PC-9 (cell line): ENCODE results near the gene DNAJB8. TPM values are rescaled to one million over a fixed set of nuclear protein-coding genes. Genes with fewer than 3 reads are reported as not detected.

Experiments used
- BruUV-seq: library from RNA; stranded (reverse); fragments of 400-500 nt; replicated peaks from 2 replicates; lab custom pipeline; 2021; lab: Mats Ljungman, UMichigan
- CTCF ChIA-PET: fragments of 300-600 bp; sonication (Branson Sonifier 250); formaldehyde crosslinking; loops from one replicate; lab custom pipeline; 2022; ENCODE audit warnings: antibody characterized with exemption; lab: Charles Lee
- POLR2A ChIA-PET: fragments of 300-600 bp; sonication (Branson Sonifier 250); formaldehyde crosslinking; loops from one replicate; lab custom pipeline; 2022; ENCODE audit warnings: antibody characterized with exemption; ENCODE audit not compliant: unreplicated experiment; lab: Charles Lee
- DNase-seq, 2 experiments: peaks; one replicate each; pipeline versions ENCODE4 v3.0.0 to v3.0.0-alpha.2; 2015 to 2022; ENCODE audit warnings: mixed read lengths in 1 of 2
- H2AFZ ChIP-seq: fragments of 200-600 bp; sonication (generic); 2 replicates; pipeline ENCODE4 v1.8.1; 2017; ENCODE audit warnings: antibody characterized with exemption
- H3F3A ChIP-seq: fragments of 200-600 bp; sonication (generic); 2 replicates; pipeline ENCODE4 v1.8.1; 2017; ENCODE audit warnings: antibody characterized with exemption, mild to moderate bottlenecking, low read depth; ENCODE audit not compliant: insufficient read depth
- H3K27ac ChIP-seq: fragments of 200-600 bp; sonication (generic); 2 replicates; pipeline ENCODE4 v1.6.1; 2016; ENCODE audit warnings: mixed run types
- H3K27me3 ChIP-seq: fragments of 200-600 bp; sonication (generic); 2 replicates; pipeline ENCODE4 v1.6.1; 2016; ENCODE audit warnings: low read depth, mixed run types; ENCODE audit not compliant: insufficient read depth
- H3K36me3 ChIP-seq: fragments of 200-600 bp; sonication (generic); 2 replicates; pipeline ENCODE4 v1.6.1; 2016; ENCODE audit warnings: low read depth, mixed run types
- H3K4me1 ChIP-seq: fragments of 200-600 bp; sonication (generic); replicated peaks from 2 replicates; pipeline ENCODE4 v1.6.1; 2016; ENCODE audit warnings: mixed run types; ENCODE audit not compliant: insufficient read depth
- H3K4me2 ChIP-seq: fragments of 200-600 bp; sonication (generic); 2 replicates; pipeline ENCODE4 v1.6.1; 2017; ENCODE audit warnings: mixed run types
- H3K4me3 ChIP-seq: fragments of 200-600 bp; sonication (generic); 2 replicates; pipeline ENCODE4 v1.6.1; 2016; ENCODE audit warnings: mixed run types
- H3K79me2 ChIP-seq: fragments of 200-600 bp; sonication (generic); 2 replicates; pipeline ENCODE4 v1.6.1; 2017; ENCODE audit warnings: low read depth, mixed run types
- H3K9me2 ChIP-seq: fragments of 200-600 bp; sonication (generic); 2 replicates; pipeline ENCODE4 v1.8.1; 2017; ENCODE audit warnings: mild to moderate bottlenecking; ENCODE audit not compliant: insufficient read depth
- H3K9me3 ChIP-seq: fragments of 200-600 bp; sonication (generic); 2 replicates; pipeline ENCODE4 v1.8.1; 2016; ENCODE audit warnings: low read depth; ENCODE audit not compliant: insufficient read depth
- H4K20me1 ChIP-seq: fragments of 200-600 bp; sonication (generic); 2 replicates; pipeline ENCODE4 v1.8.1; 2017; ENCODE audit not compliant: insufficient read depth
- EZH2 ChIP-seq: fragments of 200-600 bp; sonication (generic); IDR thresholded peaks from 2 replicates; pipeline ENCODE4 v1.8.0; 2017; ENCODE audit warnings: antibody characterized with exemption, low read depth
- intact Hi-C: fragments of 100-400 bp; cut with micrococcal nuclease; formaldehyde crosslinking; loops from one replicate; pipeline ENCODE4 v1.10.0; 2022; ENCODE audit not compliant: unreplicated experiment
- total RNA-seq: library from RNA; stranded (reverse); gene quantifications from 2 replicates; pipeline ENCODE4 v1.2.3, GENCODE V29; 2021
- TF ChIP-seq, protein P1 (sequence below): fragments of 200-600 bp; sonication (generic); conservative IDR thresholded peaks from 2 replicates; pipeline ENCODE4 v1.6.1; 2017; ENCODE audit warnings: mixed run types, antibody characterized with exemption, mild to moderate bottlenecking, moderate library complexity

The DNAJB8 gene
- total RNA-seq, 1 experiment from 2014 or later: not detected

DNA sequence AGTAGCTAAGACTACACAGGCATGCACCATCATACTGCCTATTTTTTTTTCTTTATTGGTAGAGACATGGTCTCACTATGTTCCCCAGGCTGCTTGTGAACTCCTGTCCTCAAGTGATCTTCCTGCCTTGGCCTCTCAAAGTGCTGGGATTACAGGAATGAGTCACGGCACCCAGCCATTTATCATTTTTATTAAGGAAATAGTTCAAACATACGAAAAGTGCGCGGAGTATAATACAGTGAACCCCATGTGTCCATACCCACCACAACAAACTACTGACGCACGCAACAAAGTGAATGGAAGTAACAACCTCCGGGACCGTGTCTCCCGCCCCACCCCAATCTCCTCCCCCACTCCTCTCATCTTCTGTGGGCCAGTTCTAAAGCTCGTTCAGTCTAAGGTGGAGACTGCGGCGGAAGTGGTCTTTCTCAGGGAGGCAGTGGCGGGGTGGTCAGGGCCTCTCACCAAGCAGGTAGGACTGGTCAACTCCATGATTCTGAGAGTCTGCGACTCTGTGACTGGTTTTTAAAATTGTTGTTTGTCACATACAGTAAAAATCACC lies 42.1 kb downstream of the DNAJB8 start:
- peaks cover 19% of the 10 kb centered on the region for H3F3A ChIP-seq
- 0 out of 2 replicates have a peak overlapping the region, but pooled peaks have one; percentile 10 for H3K4me2 ChIP-seq
- H3K27ac ChIP-seq: no peak overlapping the region
- ChIA-PET CTCF (interaction anchor here (0.7 kb wide), 2 partner anchors 22 to 160 kb away, joined by 3 to 5 read pairs; no protein-coding TSS in a partner anchor), POLR2A (no interaction called here)
- no peak overlapping the region for H2AFZ ChIP-seq
- no peaks in the 10 kb centered on the region for H3K36me3 ChIP-seq
- no peaks in the 10 kb centered on the region for H3K9me2 ChIP-seq
- no peaks in the 10 kb centered on the region for H4K20me1 ChIP-seq
- no peaks in the 10 kb centered on the region for H3K9me3 ChIP-seq
- H3K4me3 ChIP-seq: no peak overlapping the region
- H3K79me2 ChIP-seq: no peaks in the 10 kb centered on the region
- intact Hi-C loops: loop anchor here (2.0 to 10.0 kb wide), 2 partner anchors 254 to 330 kb away; no protein-coding TSS in a partner anchor
- H3K4me1 ChIP-seq: peaks cover 60% of the 10 kb centered on the region
- BruUV-seq: no TSS peak
- no peaks in the 10 kb centered on the region for H3K27me3 ChIP-seq
- TF ChIP-seq EZH2: no peak
- TF ChIP-seq, protein P1, sequence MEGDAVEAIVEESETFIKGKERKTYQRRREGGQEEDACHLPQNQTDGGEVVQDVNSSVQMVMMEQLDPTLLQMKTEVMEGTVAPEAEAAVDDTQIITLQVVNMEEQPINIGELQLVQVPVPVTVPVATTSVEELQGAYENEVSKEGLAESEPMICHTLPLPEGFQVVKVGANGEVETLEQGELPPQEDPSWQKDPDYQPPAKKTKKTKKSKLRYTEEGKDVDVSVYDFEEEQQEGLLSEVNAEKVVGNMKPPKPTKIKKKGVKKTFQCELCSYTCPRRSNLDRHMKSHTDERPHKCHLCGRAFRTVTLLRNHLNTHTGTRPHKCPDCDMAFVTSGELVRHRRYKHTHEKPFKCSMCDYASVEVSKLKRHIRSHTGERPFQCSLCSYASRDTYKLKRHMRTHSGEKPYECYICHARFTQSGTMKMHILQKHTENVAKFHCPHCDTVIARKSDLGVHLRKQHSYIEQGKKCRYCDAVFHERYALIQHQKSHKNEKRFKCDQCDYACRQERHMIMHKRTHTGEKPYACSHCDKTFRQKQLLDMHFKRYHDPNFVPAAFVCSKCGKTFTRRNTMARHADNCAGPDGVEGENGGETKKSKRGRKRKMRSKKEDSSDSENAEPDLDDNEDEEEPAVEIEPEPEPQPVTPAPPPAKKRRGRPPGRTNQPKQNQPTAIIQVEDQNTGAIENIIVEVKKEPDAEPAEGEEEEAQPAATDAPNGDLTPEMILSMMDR: no peak
- DNase-seq: peak in 1 of 2 experiments; percentile 82

DNA sequence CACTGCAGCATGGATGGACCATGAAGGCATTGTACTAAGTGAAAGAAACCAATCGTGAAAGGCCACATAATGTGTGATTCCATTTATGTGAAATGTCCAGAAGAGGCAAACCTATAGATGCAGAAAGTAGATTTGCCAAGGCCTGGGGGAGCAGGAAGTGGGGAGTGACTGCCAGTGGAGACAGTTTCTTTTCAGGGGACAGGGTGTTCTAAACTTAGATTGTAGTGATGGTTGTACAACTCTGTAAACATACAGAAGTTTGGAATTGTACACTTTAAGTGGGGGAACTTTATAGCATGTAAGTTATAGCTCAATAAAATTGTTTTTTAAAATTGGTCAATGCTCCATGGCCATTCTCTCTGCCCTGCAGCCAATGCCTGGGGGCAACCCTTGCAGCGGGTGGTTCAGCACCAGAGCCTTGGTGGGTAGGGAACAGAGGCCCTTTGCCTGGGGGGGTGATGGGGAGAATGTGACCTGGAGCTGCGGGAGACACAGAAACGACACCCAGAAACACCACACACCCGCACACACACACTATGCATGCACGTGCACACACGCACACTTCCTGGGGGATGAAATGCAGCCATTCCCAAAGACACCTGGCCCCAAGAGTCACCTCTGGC lies 43.1 kb downstream of the DNAJB8 start:
- BruUV-seq: no TSS peak
- intact Hi-C loops: loop anchor here (2.0 to 10.0 kb wide), 2 partner anchors 253 to 329 kb away; no protein-coding TSS in a partner anchor
- Histone ChIP-seq H4K20me1 (no peaks in the 10 kb centered on the region), H3K27me3 (no peaks in the 10 kb centered on the region), H3F3A (peaks cover 19% of the 10 kb centered on the region), H2AFZ (no peak overlapping the region), H3K4me3 (no peak overlapping the region), H3K79me2 (no peaks in the 10 kb centered on the region), H3K27ac (peak overlapping the region; percentile 33; the same call in 1 of the 2 replicates), H3K4me1 (peaks cover 60% of the 10 kb centered on the region), H3K4me2 (peak overlapping the region; percentile 17; the same call in 1 of the 2 replicates), H3K9me3 (no peaks in the 10 kb centered on the region), H3K9me2 (no peaks in the 10 kb centered on the region), H3K36me3 (no peaks in the 10 kb centered on the region)
- DNase-seq: no peak
- TF ChIP-seq, protein P1: no peak
- no peak for TF ChIP-seq EZH2
- POLR2A ChIA-PET: interaction anchor here (0.6 kb wide), 1 partner anchor 59 kb away, joined by 3 read pairs; no protein-coding TSS in a partner anchor
- CTCF ChIA-PET: no interaction called here

DNA sequence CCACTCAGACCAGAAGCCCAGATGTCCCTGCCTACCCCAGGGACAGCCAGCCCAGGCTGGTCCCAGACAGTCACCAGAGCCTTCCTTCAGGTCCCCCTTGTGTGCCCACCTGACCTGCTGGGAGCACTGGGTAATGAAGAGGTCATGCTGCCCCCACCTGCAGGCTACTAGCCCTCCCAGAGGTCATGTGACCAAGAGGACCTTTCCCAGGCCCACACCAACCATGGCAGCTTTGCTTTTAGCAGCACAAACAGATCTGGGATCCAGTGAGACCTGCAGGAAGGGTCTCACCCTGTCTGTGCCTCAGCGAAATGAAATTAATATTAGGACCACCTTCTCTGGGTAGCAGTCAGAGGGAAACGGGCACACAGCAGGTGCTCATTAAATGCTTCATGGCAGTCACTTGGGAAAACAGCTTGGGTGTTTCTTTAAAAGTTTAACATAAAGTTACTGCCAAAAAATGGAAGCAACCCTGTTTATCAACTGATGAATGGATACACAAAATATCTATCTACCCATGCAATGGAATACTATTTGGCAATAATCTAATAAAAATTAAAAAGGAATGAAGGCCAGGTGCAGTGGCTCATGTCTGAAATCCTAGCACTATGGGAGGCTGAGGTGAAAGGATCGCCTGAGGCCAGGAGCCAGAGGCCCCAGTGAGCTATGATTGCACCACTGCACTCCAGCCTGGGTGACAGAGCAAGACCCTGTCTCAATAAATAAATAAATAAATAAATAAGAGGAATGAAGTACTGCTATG lies 43.7 kb downstream of the DNAJB8 start:
- CTCF ChIA-PET: no interaction called here
- Histone ChIP-seq H3K9me2 (no peaks in the 10 kb centered on the region), H3K9me3 (no peaks in the 10 kb centered on the region), H2AFZ (no peak overlapping the region), H3K4me1 (peaks cover 56% of the 10 kb centered on the region), H3K27ac (peak overlapping the region; percentile 33), H3K79me2 (no peaks in the 10 kb centered on the region), H3K4me2 (no peak overlapping the region; the same call in none of the 2 replicates), H4K20me1 (no peaks in the 10 kb centered on the region), H3F3A (peaks cover 19% of the 10 kb centered on the region), H3K4me3 (no peak overlapping the region), H3K36me3 (no peaks in the 10 kb centered on the region), H3K27me3 (no peaks in the 10 kb centered on the region)
- DNase-seq: peak in 1 of 2 experiments; percentile 85
- POLR2A ChIA-PET: no interaction called here
- TF ChIP-seq EZH2: no peak
- TF ChIP-seq, protein P1: no peak
- no TSS peak for BruUV-seq
- intact Hi-C loops: loop anchor here (10.0 kb wide), 1 partner anchor 328 kb away; no protein-coding TSS in a partner anchor
